Kidney tubule cell (primary cell): ENCODE results near the gene SLC8A2.
"Not testable (repeated sequence)": the region's sequence is repeated elsewhere in the genome, so short reads cannot be mapped to it uniquely, and the experiment has no call there.

Source experiments
- DNase-seq: peaks from one replicate; pipeline ENCODE4 v3.0.0-alpha.2; 2018; ENCODE audit warnings: low spot score

SLC8A2 gene

GRCh38 chr19:47411696-47412095, 60.0 kb downstream of the SLC8A2 start:
- not testable (repeated sequence) for DNase-seq

GRCh38 chr19:47411101-47411500, 60.6 kb downstream of the SLC8A2 start:
- DNase-seq = no peak

GRCh38 chr19:47408156-47408938, 63.3 kb downstream of the SLC8A2 start:
- DNase-seq = no peak

- no peak for DNase-seq
Observed at GRCh38 chr19:47407417-47407774, 64.3 kb downstream of the SLC8A2 start.

- DNase-seq = no peak
Observed at GRCh38 chr19:47406711-47407416, 64.8 kb downstream of the SLC8A2 start.

- DNase-seq = no peak
Observed at GRCh38 chr19:47405854-47406417, 65.8 kb downstream of the SLC8A2 start.

GRCh38 chr19:47405197-47405550, 66.5 kb downstream of the SLC8A2 start:
- no peak for DNase-seq

GRCh38 chr19:47404334-47405196, 67.1 kb downstream of the SLC8A2 start:
- no peak for DNase-seq

GRCh38 chr19:47402504-47402903, 69.2 kb downstream of the SLC8A2 start:
- DNase-seq = no peak

GRCh38 chr19:47398707-47399597, 72.7 kb downstream of the SLC8A2 start:
- no peak for DNase-seq

GRCh38 chr19:47391510-47392223, 80.0 kb downstream of the SLC8A2 start:
- DNase-seq = peak; percentile 72

- DNase-seq = no peak
Observed at GRCh38 chr19:47390533-47391488, 80.9 kb downstream of the SLC8A2 start.

GRCh38 chr19:47389150-47389556, 82.5 kb downstream of the SLC8A2 start:
- no peak for DNase-seq

GRCh38 chr19:47388721-47389120, 83.0 kb downstream of the SLC8A2 start:
- not testable (repeated sequence) for DNase-seq

GRCh38 chr19:47387623-47388022, 84.1 kb downstream of the SLC8A2 start:
- not testable (repeated sequence) for DNase-seq

GRCh38 chr19:47386582-47386981, 85.1 kb downstream of the SLC8A2 start:
- not testable (repeated sequence) for DNase-seq

GRCh38 chr19:47384533-47384932, 87.2 kb downstream of the SLC8A2 start:
- DNase-seq = not testable (repeated sequence)

GRCh38 chr19:47383890-47384289, 87.8 kb downstream of the SLC8A2 start:
- DNase-seq = not testable (repeated sequence)

- DNase-seq = no peak
Observed at GRCh38 chr19:47381653-47382279, 89.9 kb downstream of the SLC8A2 start.
